ENCODE results near the gene TMPRSS12. TPM values are rescaled to one million over a fixed set of nuclear protein-coding genes. Genes with fewer than 3 reads are reported as not detected.
"Not testable (repeated sequence)": the region's sequence is repeated elsewhere in the genome, so short reads cannot be mapped to it uniquely, and the experiment has no call there.

The TMPRSS12 gene
- total RNA-seq, 1 donor from 2014 or later = not detected

DNA sequence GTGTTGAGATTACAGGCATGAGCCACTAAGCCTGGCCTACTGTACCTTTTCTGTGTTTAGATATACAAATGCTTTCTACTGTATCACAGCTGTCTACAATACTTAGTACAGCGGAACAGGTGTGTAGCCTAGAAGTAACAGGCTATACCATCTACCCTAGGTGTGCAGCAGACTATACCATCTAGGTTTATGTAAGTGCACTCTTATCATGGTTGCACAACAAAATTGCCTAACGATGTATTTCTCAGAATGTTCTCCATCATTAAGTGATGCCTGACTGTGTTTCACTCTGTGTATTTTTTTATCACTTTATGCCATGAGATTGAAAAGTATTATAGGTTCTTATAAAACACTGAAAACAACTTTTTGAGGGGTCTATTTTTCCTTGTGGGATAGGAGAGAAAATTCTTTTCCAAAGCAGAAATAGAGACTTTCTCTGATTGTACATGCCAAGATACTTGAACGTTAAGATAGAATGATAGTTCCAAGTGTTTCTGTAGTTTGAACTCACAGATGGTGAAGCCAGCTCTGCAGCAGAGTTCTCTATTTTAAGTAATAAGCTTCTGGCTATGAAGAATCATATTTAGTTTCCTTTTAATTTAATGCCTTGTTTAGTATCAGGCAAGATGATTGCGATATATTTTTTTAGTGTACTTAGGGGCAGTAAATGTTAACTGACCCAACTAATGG lies 17.0 kb downstream of the TMPRSS12 start:
- no peak for DNase-seq (ENCODE audit: low read depth, low spot score)

DNA sequence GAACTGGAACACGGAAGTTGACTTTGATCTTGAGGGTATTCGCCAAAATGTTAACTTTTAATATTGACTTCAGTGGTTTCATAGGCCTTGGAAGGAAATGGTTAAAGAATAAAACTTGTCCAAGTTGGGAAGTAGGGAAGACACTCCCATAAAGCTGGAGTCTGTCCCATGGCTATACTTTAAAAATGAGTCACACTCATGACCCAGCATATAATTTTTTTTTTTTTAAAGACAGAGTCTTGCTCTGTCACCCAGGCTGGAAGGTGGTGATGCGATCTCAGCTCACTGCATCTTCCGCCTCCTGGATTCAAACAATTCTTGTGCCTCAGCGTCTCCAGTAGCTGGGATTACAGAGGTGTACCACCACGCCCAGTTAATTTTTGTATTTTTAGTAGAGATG lies 19.6 kb downstream of the TMPRSS12 start:
- no peak for DNase-seq (ENCODE audit: low read depth, low spot score)

- no peak for DNase-seq (ENCODE audit: low read depth, low spot score)
These were observed 22.5 kb downstream of the TMPRSS12 start for GRCh38 chr12:50865266-50865665.

DNA sequence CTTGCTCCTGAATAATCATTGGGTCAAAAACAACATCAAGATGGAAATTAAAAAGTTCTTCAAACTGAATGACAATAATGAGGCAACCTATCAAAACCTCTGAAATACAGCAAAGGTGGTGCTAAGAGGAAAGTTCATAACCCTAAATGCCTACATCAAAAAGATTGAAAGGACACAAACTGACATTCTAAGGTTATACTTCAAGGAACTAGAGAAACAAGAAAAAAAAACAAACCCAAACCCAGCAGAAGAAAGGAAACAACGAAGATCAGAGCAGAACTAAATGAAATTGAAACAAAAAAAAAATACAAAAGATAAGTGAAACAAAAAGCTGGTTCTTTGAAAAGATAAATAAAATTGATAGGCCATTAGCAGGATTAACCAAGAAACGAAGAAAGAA lies 26.2 kb downstream of the TMPRSS12 start:
- not testable (repeated sequence) for DNase-seq (ENCODE audit: low read depth, low spot score)

DNA sequence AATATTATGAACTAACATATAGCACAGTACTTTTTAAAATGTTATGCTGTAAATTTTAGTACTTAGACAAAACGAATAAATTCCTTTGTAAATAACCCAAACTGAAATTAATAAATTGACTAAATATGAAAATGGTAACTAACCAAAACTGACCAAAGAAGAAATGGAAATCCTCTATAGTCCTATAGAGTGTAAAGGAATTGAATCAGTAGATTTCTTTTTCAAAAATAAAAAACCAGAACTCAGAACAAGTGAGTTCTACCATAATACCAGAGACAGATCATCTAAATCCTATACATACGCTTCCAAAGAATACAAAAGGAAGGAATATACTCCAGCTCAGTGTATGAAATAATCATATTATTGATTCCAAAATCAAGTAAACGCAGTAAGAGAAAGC lies 39.8 kb downstream of the TMPRSS12 start:
- no peak for DNase-seq (ENCODE audit: low read depth, low spot score)

DNA sequence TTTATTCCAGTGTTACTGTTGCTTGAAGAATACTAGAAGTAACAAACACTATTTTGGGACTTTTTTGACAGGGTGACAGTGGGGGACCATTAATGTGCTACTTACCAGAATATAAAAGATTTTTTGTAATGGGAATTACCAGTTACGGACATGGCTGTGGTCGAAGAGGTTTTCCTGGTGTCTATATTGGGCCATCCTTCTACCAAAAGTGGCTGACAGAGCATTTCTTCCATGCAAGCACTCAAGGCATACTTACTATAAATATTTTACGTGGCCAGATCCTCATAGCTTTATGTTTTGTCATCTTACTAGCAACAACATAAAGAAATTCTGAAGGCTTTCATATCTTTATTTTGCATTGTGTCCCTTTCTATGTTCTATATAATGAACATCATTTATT lies 44.5 kb downstream of the TMPRSS12 start:
- DNase-seq (ENCODE audit: low read depth, low spot score) = no peak

DNA sequence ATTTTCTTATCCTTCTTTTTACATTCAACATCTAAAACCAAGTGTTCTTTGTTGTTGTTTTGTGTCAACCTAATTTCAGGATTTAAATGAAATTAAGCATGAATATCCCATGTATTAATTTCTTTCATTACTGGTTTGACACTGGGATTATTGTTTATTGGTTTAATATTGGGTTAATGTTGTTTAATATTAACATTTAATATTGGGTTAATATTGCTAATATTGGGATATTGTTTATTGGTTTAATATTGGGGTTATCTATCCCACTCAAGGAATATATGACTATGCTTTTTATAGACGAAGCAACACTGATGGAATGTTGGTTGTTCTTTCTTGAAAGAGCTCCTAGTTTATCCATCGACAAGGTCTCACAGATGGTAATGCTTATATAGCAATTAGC lies 45.9 kb downstream of the TMPRSS12 start:
- DNase-seq (ENCODE audit: low read depth, low spot score) = no peak

- DNase-seq (ENCODE audit: low read depth, low spot score) = no peak
These were observed 51.5 kb downstream of the TMPRSS12 start for GRCh38 chr12:50894241-50894640.

GRCh38 chr12:50901685-50902113 lies 59.0 kb downstream of the TMPRSS12 start:
- DNase-seq (ENCODE audit: low read depth, low spot score) = no peak

DNA sequence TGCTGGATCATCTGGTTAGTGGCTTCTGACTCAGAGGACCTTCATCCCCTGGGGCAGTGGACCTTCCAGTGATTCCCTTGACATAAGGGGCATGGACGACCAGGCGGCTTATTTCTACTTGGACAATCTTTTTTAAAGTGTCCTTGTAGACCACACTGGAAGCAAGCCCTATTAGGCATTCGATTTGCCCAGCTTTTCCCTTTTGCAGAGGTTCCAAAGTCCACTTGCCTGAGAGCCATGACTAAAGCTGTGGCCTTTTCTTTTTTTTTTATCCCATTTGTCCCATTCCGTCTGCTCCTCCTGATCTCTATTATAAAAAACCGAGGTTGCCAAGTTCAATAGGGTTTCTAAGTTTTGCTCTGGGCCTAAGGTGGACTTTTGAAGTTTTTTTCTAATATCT lies 65.8 kb downstream of the TMPRSS12 start:
- DNase-seq (ENCODE audit: low read depth, low spot score) = not testable (repeated sequence)

DNA sequence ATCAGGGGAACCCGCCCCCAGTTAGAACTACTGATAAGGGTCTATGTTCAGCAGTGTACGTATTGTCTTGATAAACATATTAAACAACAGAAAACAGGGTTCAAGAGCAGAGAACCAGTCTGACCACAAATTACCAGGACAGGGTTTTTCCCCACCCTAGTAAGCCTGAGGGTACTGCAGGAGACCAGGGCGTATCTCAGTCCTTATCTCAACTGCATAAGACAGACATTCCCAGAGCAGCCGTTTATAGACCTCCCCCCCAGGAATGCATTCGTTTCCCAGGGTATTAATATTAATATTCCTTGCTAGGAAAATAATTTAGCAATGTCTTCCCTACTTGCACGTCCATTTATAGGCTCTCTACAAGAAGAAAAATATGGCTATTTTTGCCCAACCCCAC lies 69.6 kb downstream of the TMPRSS12 start:
- DNase-seq (ENCODE audit: low read depth, low spot score) = not testable (repeated sequence)

GRCh38 chr12:50913224-50913623 lies 70.5 kb downstream of the TMPRSS12 start:
- DNase-seq (ENCODE audit: low read depth, low spot score) = no peak

DNA sequence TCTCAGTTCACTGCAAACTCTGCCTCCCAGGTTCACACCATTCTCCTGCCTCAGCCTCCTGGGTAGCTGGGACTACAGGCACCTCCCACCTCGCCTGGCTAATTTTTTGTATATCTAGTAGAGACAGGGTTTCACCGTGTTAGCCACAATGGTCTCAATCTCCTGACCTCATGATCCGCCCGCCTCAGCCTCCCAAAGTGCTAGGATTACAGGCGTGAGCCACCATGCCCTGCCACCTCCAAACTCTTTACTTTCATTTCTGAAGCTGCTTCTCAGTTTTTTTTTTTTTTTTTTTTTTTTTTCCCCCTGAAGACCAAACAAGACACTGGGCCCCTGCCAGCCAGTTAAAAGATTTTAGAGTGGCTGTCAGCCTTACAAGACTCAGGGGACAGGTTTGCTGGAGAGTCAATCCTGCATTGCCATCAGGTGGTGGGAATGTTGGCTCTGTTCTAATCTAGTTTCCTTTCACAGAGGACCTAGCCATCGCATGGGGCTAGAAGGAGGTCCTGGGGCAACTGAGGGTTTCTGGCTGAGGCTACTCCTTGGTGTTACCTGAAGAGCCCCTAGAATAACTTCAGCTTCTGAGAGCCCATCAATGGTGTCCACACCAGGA lies 72.3 kb downstream of the TMPRSS12 start:
- DNase-seq (ENCODE audit: low read depth, low spot score) = no peak

DNA sequence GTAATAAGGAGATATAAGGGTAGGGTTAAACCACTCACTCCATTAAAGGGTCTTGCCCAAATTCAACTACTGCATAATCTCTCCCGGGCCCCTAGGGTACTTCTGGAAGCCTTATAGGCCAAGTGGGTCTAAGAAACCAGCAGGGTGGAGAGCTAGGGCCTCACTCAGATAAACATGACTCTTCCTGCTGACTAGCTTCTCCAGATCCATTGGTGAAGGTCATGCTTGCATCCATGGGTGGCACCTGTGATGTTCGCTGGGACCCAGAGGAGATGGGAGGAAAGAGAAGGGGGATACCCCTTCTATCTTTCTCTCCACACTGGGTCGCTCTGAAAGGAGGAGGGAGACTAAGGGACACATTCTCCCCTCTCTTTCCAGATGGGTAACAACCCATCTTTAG lies 73.6 kb downstream of the TMPRSS12 start:
- DNase-seq (ENCODE audit: low read depth, low spot score) = no peak

GRCh38 chr12:50918584-50919316 lies 76.0 kb downstream of the TMPRSS12 start:
- DNase-seq (ENCODE audit: low read depth, low spot score) = no peak

DNA sequence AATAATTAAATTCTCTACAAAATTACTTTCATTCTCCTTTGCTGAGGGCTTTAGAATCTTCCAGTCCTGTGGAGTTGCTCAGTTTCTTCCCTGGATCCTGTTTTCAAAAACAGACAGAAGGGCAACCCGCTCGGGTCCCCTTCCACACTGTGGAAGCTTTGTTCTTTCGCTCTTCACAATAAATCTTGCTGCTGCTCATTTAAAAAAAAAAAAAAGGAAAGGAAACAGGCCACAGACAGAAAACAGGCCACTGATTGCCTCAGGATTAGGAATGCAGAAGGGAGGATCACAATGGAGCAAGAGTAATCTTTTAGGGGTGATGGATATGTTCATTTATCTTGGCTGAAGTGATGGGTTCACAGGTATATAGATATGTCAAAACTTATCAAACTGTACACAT lies 80.1 kb downstream of the TMPRSS12 start:
- no peak for DNase-seq (ENCODE audit: low read depth, low spot score)

- no peak for DNase-seq (ENCODE audit: low read depth, low spot score)
These were observed 80.8 kb downstream of the TMPRSS12 start for GRCh38 chr12:50923361-50924130.

- DNase-seq (ENCODE audit: low read depth, low spot score) = no peak
These were observed 81.4 kb downstream of the TMPRSS12 start for GRCh38 chr12:50924131-50924438.

DNA sequence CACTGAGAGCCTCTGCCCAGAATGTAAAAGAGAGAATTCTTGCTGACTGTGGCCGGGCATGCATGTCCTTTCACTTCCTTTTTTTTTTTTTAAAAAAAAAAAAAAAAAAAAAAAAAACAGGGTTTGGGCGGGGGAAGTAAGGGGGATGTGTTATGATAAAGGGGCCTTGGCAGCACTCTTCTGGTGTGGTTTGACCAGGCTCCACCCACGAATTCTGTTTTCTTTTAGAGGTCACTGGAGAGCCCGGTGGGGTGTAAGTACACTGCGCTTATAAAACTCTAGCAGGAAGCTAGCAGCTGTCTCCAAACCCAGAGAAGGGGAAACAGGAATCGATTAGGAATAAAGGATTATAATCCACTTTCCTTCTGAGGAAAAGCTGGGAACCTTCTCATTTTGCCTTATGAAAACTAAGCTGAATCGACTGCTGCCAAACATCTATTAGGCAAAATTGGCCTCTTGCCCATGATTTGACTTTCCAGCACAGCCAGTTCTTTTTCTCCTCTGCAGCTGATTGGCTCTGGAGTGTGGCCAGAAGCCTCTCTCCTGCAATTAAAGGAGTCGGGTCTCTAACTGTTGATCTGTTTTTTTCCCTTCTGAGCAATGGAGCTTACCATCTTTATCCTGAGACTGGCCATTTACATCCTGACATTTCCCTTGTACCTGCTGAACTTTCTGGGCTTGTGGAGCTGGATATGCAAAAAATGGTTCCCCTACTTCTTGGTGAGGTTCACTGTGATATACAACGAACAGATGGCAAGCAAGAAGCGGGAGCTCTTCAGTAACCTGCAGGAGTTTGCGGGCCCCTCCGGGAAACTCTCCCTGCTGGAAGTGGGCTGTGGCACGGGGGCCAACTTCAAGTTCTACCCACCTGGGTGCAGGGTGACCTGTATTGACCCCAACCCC lies 82.0 kb downstream of the TMPRSS12 start:
- peak; percentile 78 for DNase-seq (ENCODE audit: low read depth, low spot score)

DNA sequence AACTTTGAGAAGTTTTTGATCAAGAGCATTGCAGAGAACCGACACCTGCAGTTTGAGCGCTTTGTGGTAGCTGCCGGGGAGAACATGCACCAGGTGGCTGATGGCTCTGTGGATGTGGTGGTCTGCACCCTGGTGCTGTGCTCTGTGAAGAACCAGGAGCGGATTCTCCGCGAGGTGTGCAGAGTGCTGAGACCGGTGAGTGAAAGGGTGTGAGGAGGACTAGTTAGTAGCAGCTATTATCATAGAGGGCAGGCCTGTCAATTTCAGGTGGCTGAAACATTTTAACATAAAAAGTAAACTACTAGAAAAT lies 82.6 kb downstream of the TMPRSS12 start:
- DNase-seq (ENCODE audit: low read depth, low spot score) = no peak

GRCh38 chr12:50925920-50926319 lies 83.2 kb downstream of the TMPRSS12 start:
- no peak for DNase-seq (ENCODE audit: low read depth, low spot score)
